Measurements from ENCODE around the gene TMEM200B.
"Not testable (repeated sequence)": the region's sequence is repeated elsewhere in the genome, so short reads cannot be mapped to it uniquely, and the experiment has no call there.

The TMEM200B gene

DNA sequence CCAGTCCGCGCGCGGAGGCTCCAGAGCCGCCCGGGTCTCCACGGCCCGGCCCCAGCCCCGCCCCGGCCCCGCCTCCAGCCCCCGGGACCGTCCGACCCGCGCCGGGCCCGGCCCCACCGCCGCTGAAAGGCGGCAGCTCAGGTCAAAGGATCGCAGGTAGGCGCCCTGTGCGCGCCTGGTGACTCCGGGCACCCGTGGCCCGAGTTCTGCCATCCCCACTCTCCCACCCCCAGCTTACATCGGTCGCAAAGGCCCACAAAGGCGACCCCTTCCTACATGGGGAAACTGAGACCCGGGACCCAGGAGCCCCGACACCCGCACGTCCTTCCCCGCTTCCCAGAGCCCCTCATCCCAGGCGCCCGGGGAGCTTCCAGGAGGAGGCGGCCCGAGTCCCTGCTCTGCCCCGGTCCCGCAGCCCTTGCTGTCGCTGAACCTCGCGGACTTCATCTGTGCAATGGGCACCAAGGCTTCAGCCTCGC is at the start of gene TMEM200B:
TMEM200B (minus strand) TSS at position 17 of the 479 bp plus-strand sequence. CDS start 2,075 bp downstream, outside the sequence.
- no peak for DNase-seq (ENCODE audit: low read depth in 2 of 2)

GRCh38 chr1:29172415-29172939 is 48.8 kb upstream of the TMEM200B start:
- DNase-seq (ENCODE audit: low read depth in 2 of 2) = no peak

- DNase-seq (ENCODE audit: low read depth in 2 of 2) = no peak
These were observed 47.8 kb upstream of the TMEM200B start for GRCh38 chr1:29171521-29171920.

DNA sequence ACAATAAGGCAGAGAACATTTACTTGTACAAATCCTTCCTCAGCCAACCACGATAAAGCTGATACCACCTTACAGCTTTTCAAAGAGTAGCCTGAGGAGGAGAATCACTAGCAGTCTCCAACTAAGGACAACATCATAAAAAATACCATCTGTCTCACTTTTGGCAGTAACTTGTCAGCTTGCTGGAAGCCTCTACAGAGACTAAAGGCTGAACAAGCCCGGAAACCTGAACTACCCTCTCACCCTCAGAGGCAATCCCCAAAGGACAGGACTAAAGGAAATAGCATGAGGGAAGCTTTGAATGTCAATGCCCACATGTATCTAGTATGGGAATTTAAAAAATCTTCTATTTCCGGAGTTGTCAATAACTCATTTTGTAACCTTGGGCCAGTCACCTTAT is 47.4 kb upstream of the TMEM200B start:
- no peak for DNase-seq (ENCODE audit: low read depth in 2 of 2)

GRCh38 chr1:29169976-29170375 is 46.3 kb upstream of the TMEM200B start:
- no peak for DNase-seq (ENCODE audit: low read depth in 2 of 2)

GRCh38 chr1:29167904-29168303 is 44.2 kb upstream of the TMEM200B start:
- DNase-seq (ENCODE audit: low read depth in 2 of 2) = no peak

GRCh38 chr1:29166291-29166878 is 42.7 kb upstream of the TMEM200B start:
- DNase-seq (ENCODE audit: low read depth in 2 of 2) = no peak

- DNase-seq (ENCODE audit: low read depth in 2 of 2) = no peak
These were observed 40.9 kb upstream of the TMEM200B start for GRCh38 chr1:29164588-29164987.

DNA sequence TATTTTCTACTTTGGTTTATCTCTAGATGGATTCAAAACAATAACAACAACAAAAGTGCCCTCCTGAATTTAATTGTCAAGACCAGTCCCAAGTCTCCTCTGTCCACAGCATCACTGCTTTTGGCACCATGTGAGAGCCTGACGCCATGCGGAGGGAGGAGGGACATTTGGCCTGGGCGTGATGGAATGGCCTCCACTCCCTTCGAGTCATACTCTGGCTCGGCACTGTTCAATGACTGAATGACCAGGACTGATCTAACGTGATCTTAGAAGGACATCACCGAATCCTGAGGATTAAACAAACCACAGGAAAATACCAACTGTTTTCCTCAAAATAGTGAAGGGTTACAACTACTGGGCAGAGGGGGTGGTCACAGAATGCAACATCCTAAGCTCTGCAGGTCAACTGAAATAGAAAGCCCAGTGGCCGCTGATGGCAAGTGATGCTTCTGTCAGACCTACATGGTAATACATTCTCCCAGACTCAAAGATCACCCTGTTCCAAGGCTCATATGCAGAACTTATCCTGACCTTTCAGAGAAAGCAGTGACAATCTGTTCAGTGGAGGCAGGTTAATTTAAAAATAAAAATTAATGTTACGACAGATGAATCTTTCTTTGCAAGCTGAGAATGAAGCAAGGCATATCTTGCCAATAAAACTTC is 38.9 kb upstream of the TMEM200B start:
- DNase-seq (ENCODE audit: low read depth in 2 of 2) = no peak

- no peak for DNase-seq (ENCODE audit: low read depth in 2 of 2)
These were observed 38.3 kb upstream of the TMEM200B start for GRCh38 chr1:29162025-29162424.

GRCh38 chr1:29159773-29160172 is 36.1 kb upstream of the TMEM200B start:
- DNase-seq (ENCODE audit: low read depth in 2 of 2) = no peak

- no peak for DNase-seq (ENCODE audit: low read depth in 2 of 2)
These were observed 33.5 kb upstream of the TMEM200B start for GRCh38 chr1:29157269-29157601.

GRCh38 chr1:29156543-29157268 is 33.0 kb upstream of the TMEM200B start:
- DNase-seq (ENCODE audit: low read depth in 2 of 2) = no peak

DNA sequence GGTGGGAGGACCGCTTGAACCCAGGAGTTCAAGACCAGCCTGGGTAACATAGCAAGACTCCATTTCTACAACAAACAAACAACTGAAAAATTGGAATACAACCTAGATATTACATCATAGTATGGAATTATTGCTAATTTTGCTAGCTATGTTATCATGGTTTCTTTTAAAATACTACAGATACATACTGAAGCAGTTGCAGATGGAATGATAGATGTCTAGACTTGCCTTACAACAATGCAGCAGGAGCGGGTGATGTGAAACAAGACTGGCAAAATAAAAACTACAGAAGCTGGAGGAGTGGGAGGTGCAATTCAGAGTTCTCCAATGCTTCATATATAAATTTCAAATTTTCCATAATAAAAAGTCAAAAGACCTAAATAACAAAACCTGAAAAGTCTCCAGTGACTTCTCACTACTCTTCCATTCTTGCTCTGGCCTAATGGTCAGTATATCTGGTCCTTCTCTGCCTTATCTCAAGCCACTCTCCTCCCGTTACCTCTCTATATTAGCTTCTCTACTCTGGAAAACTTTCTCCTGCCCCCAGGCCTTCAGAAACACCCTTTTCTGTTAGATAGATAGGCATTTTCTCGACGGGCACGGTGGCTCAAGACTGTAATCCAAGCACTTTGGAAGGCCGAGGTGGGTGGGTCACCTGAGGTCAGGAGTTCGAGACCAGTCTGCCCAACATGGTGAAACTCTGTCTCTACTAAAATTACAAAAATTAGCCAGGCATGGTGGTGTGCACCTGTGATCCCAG is 28.5 kb upstream of the TMEM200B start:
- no peak for DNase-seq (ENCODE audit: low read depth in 2 of 2)

DNA sequence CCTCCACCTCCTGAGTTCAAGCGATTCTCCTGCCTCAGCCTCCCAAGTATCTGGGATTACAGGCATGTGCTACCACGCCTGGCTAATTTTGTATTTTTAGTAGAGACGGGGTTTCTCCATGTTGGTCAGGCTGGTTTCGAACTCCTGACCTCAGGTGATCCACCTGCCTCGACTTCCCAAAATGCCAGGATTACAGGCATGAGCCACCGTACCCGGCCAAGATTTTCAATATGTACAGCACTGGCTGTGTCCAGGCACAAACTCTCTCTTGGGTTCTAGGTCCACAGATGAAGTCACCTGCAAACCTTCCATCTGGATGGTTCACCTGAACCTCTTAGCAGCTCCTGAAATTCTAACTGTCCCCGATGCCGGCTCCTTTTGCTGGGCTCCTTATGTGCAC is 26.6 kb upstream of the TMEM200B start:
- not testable (repeated sequence) for DNase-seq (ENCODE audit: low read depth in 2 of 2)

DNA sequence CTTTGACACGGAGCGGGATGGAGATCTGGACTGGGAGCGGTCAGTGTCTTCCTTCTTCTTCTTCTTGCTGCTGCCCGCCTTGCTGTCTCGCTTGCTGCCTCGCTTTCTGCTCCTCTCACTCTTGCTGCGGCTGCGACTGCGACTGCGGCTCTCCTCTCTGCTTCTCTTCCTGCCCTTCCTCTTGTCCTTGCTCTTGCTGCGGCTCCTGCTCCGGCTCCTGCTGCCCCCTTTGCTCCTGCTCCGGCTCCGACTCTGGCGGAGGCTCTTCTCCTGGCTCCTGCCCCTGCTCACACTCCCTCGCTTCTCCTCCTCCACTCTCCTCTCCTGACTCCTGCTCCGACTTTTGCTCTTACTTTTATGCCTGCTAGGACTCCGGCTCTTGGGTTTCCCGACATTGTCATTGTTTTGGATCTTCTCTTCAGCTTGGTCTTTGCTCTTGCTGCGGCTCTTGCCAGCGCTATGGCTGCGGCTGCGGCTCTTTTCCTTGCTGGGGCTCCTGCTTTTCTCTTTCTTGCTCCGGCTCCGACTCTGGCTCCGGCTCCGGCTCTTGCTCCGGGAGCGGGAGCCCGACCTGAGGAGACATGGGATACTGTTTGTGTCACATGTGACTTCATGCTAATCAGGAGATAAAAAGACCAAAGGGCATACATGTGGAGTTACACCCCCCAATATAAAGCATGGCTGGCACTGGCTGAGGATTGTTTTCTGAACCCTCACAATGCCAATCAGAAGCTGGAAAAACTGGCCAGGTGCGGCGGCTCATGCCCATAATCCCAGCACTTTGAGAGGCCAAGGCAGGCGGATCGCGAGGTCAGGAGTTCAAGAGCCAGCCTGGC is 25.2 kb upstream of the TMEM200B start:
- no peak for DNase-seq (ENCODE audit: low read depth in 2 of 2)

DNA sequence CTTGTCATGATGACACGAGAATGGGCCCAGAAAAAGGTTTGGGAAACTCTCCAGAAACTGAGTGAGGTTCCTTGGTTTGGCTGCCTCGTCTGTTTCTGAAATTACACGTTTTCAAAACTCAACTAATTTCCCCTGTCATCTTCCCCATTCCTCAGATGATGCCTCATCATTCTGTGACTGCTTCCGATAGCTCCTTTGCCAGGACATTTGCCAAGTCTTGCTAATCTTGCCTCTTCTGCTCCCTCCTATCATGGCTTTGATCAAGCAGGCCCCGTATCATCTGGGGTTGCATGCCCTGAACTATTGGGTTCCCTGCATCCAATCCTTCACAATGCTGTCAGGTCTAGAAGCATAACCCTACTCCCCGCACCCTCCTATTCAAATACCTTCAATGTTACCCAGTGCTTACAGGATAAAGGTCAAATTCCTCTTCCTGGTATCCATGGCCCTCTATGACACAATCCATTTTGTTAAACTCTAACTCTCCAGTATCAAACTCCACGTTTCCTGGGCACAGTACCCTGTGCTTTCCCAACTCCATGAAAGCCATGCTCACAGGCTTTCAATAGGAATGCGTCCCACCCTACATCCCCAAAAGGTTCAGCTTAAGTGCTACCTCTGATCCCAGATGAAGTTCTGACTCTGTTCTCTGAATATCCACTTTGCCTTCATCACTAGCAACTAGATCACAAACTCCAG is 22.2 kb upstream of the TMEM200B start:
- DNase-seq (ENCODE audit: low read depth in 2 of 2) = no peak

- DNase-seq (ENCODE audit: low read depth in 2 of 2) = no peak
These were observed 20.5 kb upstream of the TMEM200B start for GRCh38 chr1:29144178-29144577.

DNA sequence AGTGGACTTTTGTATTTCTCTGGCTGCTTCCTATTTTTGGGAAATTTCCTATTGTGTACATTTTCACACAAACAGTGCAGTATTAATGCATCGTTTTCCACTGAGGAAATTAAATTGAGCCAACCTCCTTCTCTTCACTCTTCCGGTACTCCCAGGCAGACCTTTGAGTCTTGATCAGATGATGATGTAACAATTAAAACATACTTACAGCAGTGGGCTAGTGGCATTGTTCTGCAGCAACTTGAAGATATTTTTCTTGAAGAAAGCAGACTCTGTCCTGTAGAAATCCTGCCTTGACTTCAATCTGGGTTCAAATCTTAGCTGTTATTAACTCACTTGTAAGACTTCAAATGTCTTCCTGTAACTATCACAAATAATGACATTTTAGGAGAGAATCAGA is 19.0 kb upstream of the TMEM200B start:
- DNase-seq (ENCODE audit: low read depth in 2 of 2) = no peak

GRCh38 chr1:29136391-29136915 is 12.8 kb upstream of the TMEM200B start:
- DNase-seq (ENCODE audit: low read depth in 2 of 2) = no peak

All from stimulated activated CD4-positive, alpha-beta T cell treated with anti-CD3 and anti-CD28 coated beads, Interleukin-12 subunit alpha, Interleukin-12 subunit beta, amount 100 ng/mL, for 24 hours (primary cell).